Measurements from ENCODE around the gene RAB15.

The RAB15 gene

GRCh38 chr14:64947710-64948611, 24.2 kb downstream of the RAB15 start:
- H3K4me3 ChIP-seq (ENCODE audit: low read depth, low read length) = no peak overlapping the region
- no peak for TF ChIP-seq CTCF (IDR thresholded peaks at IDR 0.05; ENCODE audit: low read depth, low read length)
- H3K27ac ChIP-seq = no peak overlapping the region
- H3K27me3 ChIP-seq (ENCODE audit: insufficient read depth, low read depth, severe bottlenecking) = no peaks in the 10 kb centered on the region
- H3K9me3 ChIP-seq (ENCODE audit: severe bottlenecking) = no peaks in the 10 kb centered on the region
- DNase-seq = no peak
- no peaks in the 10 kb centered on the region for H3K36me3 ChIP-seq

- no peak for TF ChIP-seq CTCF (IDR thresholded peaks at IDR 0.05; ENCODE audit: low read depth, low read length)
- H3K4me3 ChIP-seq (ENCODE audit: low read depth, low read length) = no peak overlapping the region
- H3K27ac ChIP-seq = no peak overlapping the region
- H3K27me3 ChIP-seq (ENCODE audit: insufficient read depth, low read depth, severe bottlenecking) = no peaks in the 10 kb centered on the region
- no peaks in the 10 kb centered on the region for H3K36me3 ChIP-seq
- no peak for DNase-seq
- H3K9me3 ChIP-seq (ENCODE audit: severe bottlenecking) = no peaks in the 10 kb centered on the region
Measured at GRCh38 chr14:64946310-64947045, 25.7 kb downstream of the RAB15 start.

- no peaks in the 10 kb centered on the region for H3K36me3 ChIP-seq
- TF ChIP-seq CTCF (IDR thresholded peaks at IDR 0.05; ENCODE audit: low read depth, low read length) = no peak
- H3K27me3 ChIP-seq (ENCODE audit: insufficient read depth, low read depth, severe bottlenecking) = no peaks in the 10 kb centered on the region
- no peak for DNase-seq
- no peaks in the 10 kb centered on the region for H3K9me3 ChIP-seq (ENCODE audit: severe bottlenecking)
- no peak overlapping the region for H3K4me3 ChIP-seq (ENCODE audit: low read depth, low read length)
- H3K27ac ChIP-seq = no peak overlapping the region
Measured at GRCh38 chr14:64945431-64946178, 26.5 kb downstream of the RAB15 start.

- no peak for TF ChIP-seq CTCF (IDR thresholded peaks at IDR 0.05; ENCODE audit: low read depth, low read length)
- H3K36me3 ChIP-seq = no peaks in the 10 kb centered on the region
- DNase-seq = no peak
- no peaks in the 10 kb centered on the region for H3K9me3 ChIP-seq (ENCODE audit: severe bottlenecking)
- no peaks in the 10 kb centered on the region for H3K27me3 ChIP-seq (ENCODE audit: insufficient read depth, low read depth, severe bottlenecking)
- H3K4me3 ChIP-seq (ENCODE audit: low read depth, low read length) = no peak overlapping the region
- H3K27ac ChIP-seq = no peak overlapping the region
Measured at GRCh38 chr14:64944861-64945260, 27.3 kb downstream of the RAB15 start.

GRCh38 chr14:64944041-64944440, 28.1 kb downstream of the RAB15 start:
- Histone ChIP-seq H3K4me3 (ENCODE audit: low read depth, low read length) (no peak overlapping the region), H3K36me3 (no peaks in the 10 kb centered on the region), H3K27ac (no peak overlapping the region), H3K9me3 (ENCODE audit: severe bottlenecking) (no peaks in the 10 kb centered on the region), H3K27me3 (ENCODE audit: insufficient read depth, low read depth, severe bottlenecking) (no peaks in the 10 kb centered on the region)
- TF ChIP-seq CTCF (IDR thresholded peaks at IDR 0.05; ENCODE audit: low read depth, low read length) = no peak
- no peak for DNase-seq

Measured in WERI-Rb-1 (cell line).